ENCODE data around the gene NEDD8.

Gene NEDD8

DNA sequence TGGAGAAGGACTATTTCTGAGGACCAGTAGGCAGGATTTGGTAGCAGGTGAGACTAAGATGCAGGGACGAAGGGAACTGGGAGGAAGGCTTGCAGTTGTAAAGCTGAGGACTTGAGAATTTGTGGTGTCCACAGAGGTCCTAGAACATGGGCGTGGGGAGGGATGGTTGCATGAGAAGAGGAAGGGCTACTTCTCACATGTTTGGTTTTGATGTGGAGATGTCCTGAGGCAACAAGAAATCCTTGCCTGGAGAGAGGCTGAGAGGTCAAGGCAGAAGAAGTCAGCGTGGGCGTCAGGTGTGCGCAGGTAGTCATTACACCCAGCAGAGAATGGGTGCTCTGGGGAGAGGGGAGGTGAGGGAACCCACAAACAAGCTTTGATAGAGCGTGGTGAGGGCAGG, 44.9 kb upstream of the NEDD8 start:
- no peak for TF ChIP-seq CTCF (conservative IDR thresholded peaks at IDR 0.05; ENCODE audit: control insufficient read depth, insufficient read depth, low read depth, low read length)
- no peak for DNase-seq (ENCODE audit: low read depth)
- no peak overlapping the region for H3K4me3 ChIP-seq (ENCODE audit: control insufficient read depth, low read depth, low read length)

GRCh38 chr14:24274101-24274543, 42.0 kb upstream of the NEDD8 start:
- no peak overlapping the region for H3K4me3 ChIP-seq (ENCODE audit: control insufficient read depth, low read depth, low read length)
- DNase-seq (ENCODE audit: low read depth), result peak; percentile 6
- no peak for TF ChIP-seq CTCF (conservative IDR thresholded peaks at IDR 0.05; ENCODE audit: control insufficient read depth, insufficient read depth, low read depth, low read length)

DNA sequence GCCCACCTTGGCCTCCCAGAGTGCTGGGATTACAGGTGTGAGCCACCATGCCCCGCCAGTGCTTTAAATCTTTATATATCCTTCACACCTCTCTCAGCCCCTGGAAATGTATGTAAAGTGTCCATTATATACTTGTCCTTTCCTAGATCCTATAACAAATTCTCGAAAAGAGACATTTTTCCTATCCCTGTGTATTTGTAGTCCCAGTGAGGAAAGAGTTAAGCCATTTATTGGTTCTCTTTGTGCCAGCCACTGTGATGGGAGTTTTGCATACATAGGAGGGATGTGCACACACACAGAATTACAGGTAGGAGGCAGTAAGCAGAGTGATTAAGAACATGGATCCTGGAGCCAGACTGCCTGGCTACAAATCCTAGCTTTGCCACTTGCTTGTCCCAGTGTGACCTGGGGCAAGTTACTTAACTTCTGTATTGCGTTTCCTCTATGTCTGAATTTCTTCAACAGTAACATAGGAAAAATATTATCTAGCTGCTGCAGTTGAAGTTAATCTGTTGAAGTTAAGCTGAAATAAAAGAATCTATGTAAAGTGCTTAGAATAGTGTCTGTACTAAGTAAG, 41.3 kb upstream of the NEDD8 start:
- no peak for TF ChIP-seq CTCF (conservative IDR thresholded peaks at IDR 0.05; ENCODE audit: control insufficient read depth, insufficient read depth, low read depth, low read length)
- DNase-seq (ENCODE audit: low read depth), result no peak
- H3K4me3 ChIP-seq (ENCODE audit: control insufficient read depth, low read depth, low read length), result no peak overlapping the region

DNA sequence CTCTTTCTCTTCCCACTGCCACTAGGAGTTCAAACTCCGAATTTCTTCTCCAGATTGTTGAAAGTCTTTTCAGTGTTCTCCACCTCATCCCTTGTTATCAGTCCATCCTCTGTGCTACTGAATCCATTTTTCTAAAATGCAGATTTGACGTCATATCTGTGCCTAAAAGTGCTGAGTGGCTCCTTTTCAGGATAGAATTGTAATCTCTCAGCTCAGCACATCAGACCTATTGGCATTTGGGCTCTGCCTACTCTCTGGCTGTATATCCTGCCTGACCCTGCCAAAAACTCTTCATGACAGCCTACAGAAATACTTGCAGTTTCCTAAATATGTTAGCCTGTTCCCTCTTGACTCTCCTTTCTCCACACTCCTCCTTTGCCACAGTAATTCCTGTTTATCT, 40.3 kb upstream of the NEDD8 start:
- no peak overlapping the region for H3K4me3 ChIP-seq (ENCODE audit: control insufficient read depth, low read depth, low read length)
- no peak for TF ChIP-seq CTCF (conservative IDR thresholded peaks at IDR 0.05; ENCODE audit: control insufficient read depth, insufficient read depth, low read depth, low read length)
- no peak for DNase-seq (ENCODE audit: low read depth)

GRCh38 chr14:24271834-24272263, 39.7 kb upstream of the NEDD8 start:
- peak overlapping the region; percentile 91 for H3K4me3 ChIP-seq (ENCODE audit: control insufficient read depth, low read depth, low read length)
- no peak for DNase-seq (ENCODE audit: low read depth)
- TF ChIP-seq CTCF (conservative IDR thresholded peaks at IDR 0.05; ENCODE audit: control insufficient read depth, insufficient read depth, low read depth, low read length), result no peak

- H3K4me3 ChIP-seq (ENCODE audit: control insufficient read depth, low read depth, low read length), result peak within 1 kb of the TSS; percentile 91
- TF ChIP-seq CTCF (conservative IDR thresholded peaks at IDR 0.05; ENCODE audit: control insufficient read depth, insufficient read depth, low read depth, low read length), result peak; percentile 44
- peak; percentile 82 for DNase-seq (ENCODE audit: low read depth)
Measured at GRCh38 chr14:24271134-24271833, 39.1 kb upstream of the NEDD8 start, which contains the start of gene RABGGTA. Gene RABGGTA (minus strand): TSS chr14:24271597. CDS start chr14:24271115, 482 bp downstream.

All from fibroblast of mammary gland (primary cell).